Measurements from ENCODE around the gene FAM20B. TPM values are rescaled to one million over a fixed set of nuclear protein-coding genes. Genes with fewer than 3 reads are reported as not detected.

FAM20B gene
- total and polyA plus RNA-seq, 2 experiments from 2014 or later: 5.3 to 22.5 TPM

DNA sequence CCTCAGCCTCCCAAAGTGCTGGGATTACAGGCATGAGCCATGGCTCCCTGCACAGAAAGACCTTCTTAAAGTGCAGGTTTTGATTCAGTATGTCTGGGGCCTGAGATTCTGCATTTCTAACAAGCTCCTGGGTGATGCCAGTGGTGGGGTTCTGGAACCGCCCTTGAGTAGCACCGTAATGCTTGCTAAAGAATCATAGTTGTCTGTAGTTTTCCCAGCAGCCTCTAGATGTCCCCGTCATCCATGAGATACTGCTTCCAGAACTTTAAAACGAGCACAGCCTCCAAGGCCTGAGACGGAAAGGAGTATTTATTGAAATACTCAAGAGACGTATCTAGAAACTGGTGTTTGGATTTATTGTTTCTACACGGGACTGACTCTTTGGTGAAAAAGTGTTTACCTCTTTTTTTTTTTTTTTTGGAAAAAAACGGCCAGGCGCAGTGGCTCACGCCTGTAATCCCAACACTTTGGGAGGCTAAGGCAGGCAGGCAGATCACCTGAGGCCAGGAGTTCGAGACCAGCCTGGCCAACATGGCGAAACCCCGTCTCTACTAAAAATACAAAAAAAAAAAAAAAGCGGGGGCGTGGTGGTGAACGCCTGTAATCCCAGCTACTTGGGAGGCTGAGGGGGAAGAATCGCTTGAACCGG lies 53.5 kb downstream of the FAM20B start:
- Mint-ChIP-seq H3K27me3 (ENCODE audit: insufficient read depth, low read depth, poor library complexity) (peaks cover 7% of the 10 kb centered on the region), H3K36me3 (ENCODE audit: low read depth) (no peaks in the 10 kb centered on the region), H3K4me3 (no peak overlapping the region), H3K9me3 (no peaks in the 10 kb centered on the region; the same call in 2 of the 3 replicates), H3K27ac (no peak overlapping the region), H3K4me1 (peaks cover 14% of the 10 kb centered on the region)
- Histone ChIP-seq H3K27me3 (ENCODE audit: insufficient read depth) (0 out of 2 replicates have a peak, but pooled peaks cover 4% of the 10 kb centered on the region), H3K27ac (ENCODE audit: low read depth) (no peak overlapping the region), H3K4me2 (no peak overlapping the region), H3F3A (replicated peaks; ENCODE audit: low read depth) (peaks cover 5% of the 10 kb centered on the region; the same call in 1 of the 2 replicates), H4K20me1 (replicated peaks; ENCODE audit: insufficient read depth) (no peaks in the 10 kb centered on the region), H3K4me3 (no peak overlapping the region), H3K4me1 (ENCODE audit: insufficient read depth) (no peaks in the 10 kb centered on the region; the same call in 1 of the 2 replicates), H3K79me2 (replicated peaks; ENCODE audit: insufficient read depth) (0 out of 2 replicates have a peak, but pooled peaks cover 2% of the 10 kb centered on the region), H2AFZ (no peak overlapping the region), H3K9me2 (ENCODE audit: insufficient read depth) (no peaks in the 10 kb centered on the region), H3K36me3 (ENCODE audit: insufficient read depth) (no peaks in the 10 kb centered on the region; the same call in 1 of the 2 replicates)
- DNase-seq (ENCODE audit: low spot score) (peak; percentile 89), ATAC-seq (peak; percentile 3)
- TF ChIP-seq, protein P1, sequence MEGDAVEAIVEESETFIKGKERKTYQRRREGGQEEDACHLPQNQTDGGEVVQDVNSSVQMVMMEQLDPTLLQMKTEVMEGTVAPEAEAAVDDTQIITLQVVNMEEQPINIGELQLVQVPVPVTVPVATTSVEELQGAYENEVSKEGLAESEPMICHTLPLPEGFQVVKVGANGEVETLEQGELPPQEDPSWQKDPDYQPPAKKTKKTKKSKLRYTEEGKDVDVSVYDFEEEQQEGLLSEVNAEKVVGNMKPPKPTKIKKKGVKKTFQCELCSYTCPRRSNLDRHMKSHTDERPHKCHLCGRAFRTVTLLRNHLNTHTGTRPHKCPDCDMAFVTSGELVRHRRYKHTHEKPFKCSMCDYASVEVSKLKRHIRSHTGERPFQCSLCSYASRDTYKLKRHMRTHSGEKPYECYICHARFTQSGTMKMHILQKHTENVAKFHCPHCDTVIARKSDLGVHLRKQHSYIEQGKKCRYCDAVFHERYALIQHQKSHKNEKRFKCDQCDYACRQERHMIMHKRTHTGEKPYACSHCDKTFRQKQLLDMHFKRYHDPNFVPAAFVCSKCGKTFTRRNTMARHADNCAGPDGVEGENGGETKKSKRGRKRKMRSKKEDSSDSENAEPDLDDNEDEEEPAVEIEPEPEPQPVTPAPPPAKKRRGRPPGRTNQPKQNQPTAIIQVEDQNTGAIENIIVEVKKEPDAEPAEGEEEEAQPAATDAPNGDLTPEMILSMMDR (conservative IDR thresholded peaks at IDR 0.05; ENCODE audit: low read depth in 2 of 2): peak; percentile 77 to 85
- TF ChIP-seq CREB1 (CRISPR knock-in tag; IDR thresholded peaks at IDR 0.05; ENCODE audit: low read depth): no peak

DNA sequence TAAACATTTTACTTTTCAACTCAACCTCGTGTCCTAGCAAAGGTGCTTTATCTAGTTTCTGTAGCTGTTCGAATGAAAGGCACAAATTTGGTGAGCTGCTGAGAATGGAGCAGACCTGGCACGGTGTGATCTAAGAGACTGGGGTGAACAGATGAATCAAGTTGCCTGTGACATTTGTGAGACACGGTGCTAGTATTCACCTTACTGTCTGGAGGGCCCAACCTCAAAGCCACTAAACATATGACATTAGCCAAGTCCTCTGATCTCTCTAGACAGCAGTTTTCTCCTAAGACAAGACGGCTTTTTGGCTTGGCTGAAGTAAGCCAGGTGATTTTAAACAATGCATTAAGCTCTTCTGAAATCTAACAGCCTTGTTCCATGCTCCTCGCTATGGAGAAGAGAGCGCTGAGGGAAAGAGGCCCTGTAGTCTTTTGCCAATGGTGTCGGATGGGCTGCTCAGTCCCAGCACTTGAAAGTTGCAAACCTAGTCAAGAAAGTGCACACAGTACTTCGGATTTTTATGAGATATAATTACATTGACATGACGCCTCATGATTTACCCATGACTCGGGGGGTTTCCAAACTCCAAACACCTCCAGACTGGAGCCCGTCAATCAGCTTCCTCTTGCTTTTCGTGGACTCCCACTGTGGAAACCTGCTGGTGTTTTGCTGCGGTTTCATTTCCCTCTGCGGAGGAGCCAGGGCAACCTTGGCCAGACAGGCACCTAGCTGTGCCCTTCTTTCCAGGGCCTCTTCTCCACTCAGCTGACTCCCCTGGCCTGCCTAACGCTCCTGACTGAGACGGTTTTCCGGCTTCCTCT lies 55.4 kb downstream of the FAM20B start:
- Histone ChIP-seq H2AFZ (peak overlapping the region; percentile 35; the same call in 1 of the 2 replicates), H4K20me1 (replicated peaks; ENCODE audit: insufficient read depth) (no peaks in the 10 kb centered on the region), H3K36me3 (ENCODE audit: insufficient read depth) (no peaks in the 10 kb centered on the region; the same call in 1 of the 2 replicates), H3F3A (replicated peaks; ENCODE audit: low read depth) (peaks cover 5% of the 10 kb centered on the region; the same call in 1 of the 2 replicates), H3K9me2 (ENCODE audit: insufficient read depth) (no peaks in the 10 kb centered on the region), H3K27ac (ENCODE audit: low read depth) (peak overlapping the region; percentile 50; the same call in 1 of the 2 replicates), H3K4me2 (peak overlapping the region; percentile 96), H3K4me3 (peak overlapping the region; percentile 79), H3K79me2 (replicated peaks; ENCODE audit: insufficient read depth) (peaks cover 8% of the 10 kb centered on the region; the same call in 1 of the 2 replicates), H3K27me3 (ENCODE audit: insufficient read depth) (0 out of 2 replicates have a peak, but pooled peaks cover 4% of the 10 kb centered on the region), H3K4me1 (ENCODE audit: insufficient read depth) (no peaks in the 10 kb centered on the region; the same call in 1 of the 2 replicates)
- Mint-ChIP-seq H3K4me3 (peak overlapping the region; percentile 84), H3K27me3 (ENCODE audit: insufficient read depth, low read depth, poor library complexity) (peaks cover 7% of the 10 kb centered on the region), H3K9me3 (no peaks in the 10 kb centered on the region; the same call in 2 of the 3 replicates), H3K27ac (peak overlapping the region; percentile 92), H3K4me1 (peaks cover 14% of the 10 kb centered on the region), H3K36me3 (ENCODE audit: low read depth) (peaks cover 8% of the 10 kb centered on the region; the same call in 1 of the 3 replicates)
- DNase-seq (ENCODE audit: low spot score) (no peak), ATAC-seq (peak; percentile 23)
- TF ChIP-seq STAT1 (IDR thresholded peaks at IDR 0.05; ENCODE audit: unreplicated experiment) (no peak), CREB1 (CRISPR knock-in tag; IDR thresholded peaks at IDR 0.05; ENCODE audit: low read depth) (no peak)

All from GM23338 (cell line).